ENCODE measurements around the gene CASKIN2. TPM values are rescaled to one million over a fixed set of nuclear protein-coding genes. Genes with fewer than 3 reads are reported as not detected.

Gene CASKIN2, protein sequence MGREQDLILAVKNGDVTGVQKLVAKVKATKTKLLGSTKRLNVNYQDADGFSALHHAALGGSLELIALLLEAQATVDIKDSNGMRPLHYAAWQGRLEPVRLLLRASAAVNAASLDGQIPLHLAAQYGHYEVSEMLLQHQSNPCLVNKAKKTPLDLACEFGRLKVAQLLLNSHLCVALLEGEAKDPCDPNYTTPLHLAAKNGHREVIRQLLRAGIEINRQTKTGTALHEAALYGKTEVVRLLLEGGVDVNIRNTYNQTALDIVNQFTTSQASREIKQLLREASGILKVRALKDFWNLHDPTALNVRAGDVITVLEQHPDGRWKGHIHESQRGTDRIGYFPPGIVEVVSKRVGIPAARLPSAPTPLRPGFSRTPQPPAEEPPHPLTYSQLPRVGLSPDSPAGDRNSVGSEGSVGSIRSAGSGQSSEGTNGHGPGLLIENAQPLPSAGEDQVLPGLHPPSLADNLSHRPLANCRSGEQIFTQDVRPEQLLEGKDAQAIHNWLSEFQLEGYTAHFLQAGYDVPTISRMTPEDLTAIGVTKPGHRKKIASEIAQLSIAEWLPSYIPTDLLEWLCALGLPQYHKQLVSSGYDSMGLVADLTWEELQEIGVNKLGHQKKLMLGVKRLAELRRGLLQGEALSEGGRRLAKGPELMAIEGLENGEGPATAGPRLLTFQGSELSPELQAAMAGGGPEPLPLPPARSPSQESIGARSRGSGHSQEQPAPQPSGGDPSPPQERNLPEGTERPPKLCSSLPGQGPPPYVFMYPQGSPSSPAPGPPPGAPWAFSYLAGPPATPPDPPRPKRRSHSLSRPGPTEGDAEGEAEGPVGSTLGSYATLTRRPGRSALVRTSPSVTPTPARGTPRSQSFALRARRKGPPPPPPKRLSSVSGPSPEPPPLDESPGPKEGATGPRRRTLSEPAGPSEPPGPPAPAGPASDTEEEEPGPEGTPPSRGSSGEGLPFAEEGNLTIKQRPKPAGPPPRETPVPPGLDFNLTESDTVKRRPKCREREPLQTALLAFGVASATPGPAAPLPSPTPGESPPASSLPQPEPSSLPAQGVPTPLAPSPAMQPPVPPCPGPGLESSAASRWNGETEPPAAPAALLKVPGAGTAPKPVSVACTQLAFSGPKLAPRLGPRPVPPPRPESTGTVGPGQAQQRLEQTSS (N-terminal part only)
- total RNA-seq (2021; fragmentation: NEBNext Ultra II Directional; extraction: Animal tissue kit (Norgen Biotek cat#: 25700)): 10 to 100 TPM; 17.5 to 25.3 (median 21.5) TPM
- long read RNA-seq, partial matches to known transcripts: 1 of 1 reads
- long read RNA-seq, other reads (novel, unspliced or antisense): 0 of 1 reads

DNA sequence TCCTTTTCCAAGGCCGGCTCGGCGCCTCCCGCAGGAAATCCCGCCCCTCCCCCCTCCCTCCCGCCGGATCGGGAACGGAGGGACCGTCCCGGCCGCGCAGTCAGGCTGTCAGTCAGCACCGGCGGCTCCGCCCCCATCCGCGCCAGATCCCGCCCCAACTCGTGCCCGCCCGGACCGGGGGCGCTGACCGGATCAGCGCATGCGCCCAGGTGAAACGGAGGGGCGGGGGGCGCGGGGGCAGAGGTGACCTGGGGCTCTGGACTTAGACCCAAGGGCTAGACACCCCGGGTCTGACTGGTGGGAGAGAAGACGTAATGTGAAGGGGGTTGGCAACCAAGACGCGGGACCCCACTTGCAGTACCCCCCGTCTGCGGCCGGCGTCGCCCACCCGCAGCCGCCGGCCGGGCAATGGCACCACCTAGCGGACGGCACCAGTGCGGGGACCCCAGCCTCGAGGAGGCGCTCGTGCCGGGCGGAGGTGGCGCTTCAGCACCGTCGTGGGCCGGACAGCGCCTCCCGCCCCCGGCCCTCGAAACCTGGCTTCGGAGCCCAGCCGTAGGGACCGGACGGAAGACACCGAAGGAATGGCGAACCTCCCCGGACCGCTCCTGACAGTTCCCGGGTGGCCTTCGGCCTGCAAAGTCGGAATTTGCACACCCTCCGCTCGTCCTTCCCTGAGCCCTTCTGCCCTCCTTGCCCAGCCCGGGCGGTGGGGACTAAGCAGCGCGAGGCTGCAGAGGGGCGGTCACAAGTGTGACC, at the start of gene CASKIN2:
TSS of gene CASKIN2 (minus strand) at position 42 of the 759 bp plus-strand sequence. CDS start 1,733 bp downstream, outside the sequence.
- Mint-ChIP-seq H3K36me3 (ENCODE audit: low read depth) (peaks cover 13% of the 10 kb centered on the region), H3K4me1 (ENCODE audit: low read depth) (peaks cover 38% of the 10 kb centered on the region), H3K9me3 (no peaks in the 10 kb centered on the region), H3K4me3 (peak within 1 kb of the TSS; percentile 86), H3K27ac (peak within 1 kb of the TSS; percentile 40; the same call in 1 of the 2 replicates), H3K27me3 (ENCODE audit: insufficient read depth) (peaks cover 1% of the 10 kb centered on the region; the same call in 1 of the 2 replicates)
- DNase-seq: peak; percentile 85
- TF ChIP-seq, protein P1, sequence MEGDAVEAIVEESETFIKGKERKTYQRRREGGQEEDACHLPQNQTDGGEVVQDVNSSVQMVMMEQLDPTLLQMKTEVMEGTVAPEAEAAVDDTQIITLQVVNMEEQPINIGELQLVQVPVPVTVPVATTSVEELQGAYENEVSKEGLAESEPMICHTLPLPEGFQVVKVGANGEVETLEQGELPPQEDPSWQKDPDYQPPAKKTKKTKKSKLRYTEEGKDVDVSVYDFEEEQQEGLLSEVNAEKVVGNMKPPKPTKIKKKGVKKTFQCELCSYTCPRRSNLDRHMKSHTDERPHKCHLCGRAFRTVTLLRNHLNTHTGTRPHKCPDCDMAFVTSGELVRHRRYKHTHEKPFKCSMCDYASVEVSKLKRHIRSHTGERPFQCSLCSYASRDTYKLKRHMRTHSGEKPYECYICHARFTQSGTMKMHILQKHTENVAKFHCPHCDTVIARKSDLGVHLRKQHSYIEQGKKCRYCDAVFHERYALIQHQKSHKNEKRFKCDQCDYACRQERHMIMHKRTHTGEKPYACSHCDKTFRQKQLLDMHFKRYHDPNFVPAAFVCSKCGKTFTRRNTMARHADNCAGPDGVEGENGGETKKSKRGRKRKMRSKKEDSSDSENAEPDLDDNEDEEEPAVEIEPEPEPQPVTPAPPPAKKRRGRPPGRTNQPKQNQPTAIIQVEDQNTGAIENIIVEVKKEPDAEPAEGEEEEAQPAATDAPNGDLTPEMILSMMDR (IDR thresholded peaks at IDR 0.05): peak; percentile 99

DNA sequence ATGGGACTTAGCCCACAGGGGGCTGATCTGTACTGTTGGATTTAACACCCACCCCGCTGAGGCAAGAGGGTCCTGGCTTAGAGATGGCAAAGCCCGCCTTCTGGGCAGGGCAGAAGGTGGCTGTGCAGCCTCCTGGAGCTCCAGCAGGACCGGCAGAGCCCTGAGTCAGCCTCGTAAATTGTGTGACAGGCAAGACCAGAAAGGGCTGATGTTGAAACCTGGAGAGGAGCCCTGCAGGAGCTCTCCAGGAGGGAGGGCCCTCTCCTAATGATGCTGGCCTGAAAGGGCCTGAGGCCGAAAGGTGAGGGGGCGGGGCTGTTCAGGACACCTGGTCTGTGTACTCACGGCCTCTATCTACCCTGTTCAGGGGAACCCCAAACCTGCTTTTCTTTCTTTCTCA, 49.7 kb upstream of the CASKIN2 start:
- no peaks in the 10 kb centered on the region for H3K9me3 Mint-ChIP-seq
- no peak overlapping the region for H3K4me3 Mint-ChIP-seq
- TF ChIP-seq, protein P1 (IDR thresholded peaks at IDR 0.05): no peak
- H3K4me1 Mint-ChIP-seq (ENCODE audit: low read depth): peaks cover 10% of the 10 kb centered on the region
- no peak overlapping the region for H3K27ac Mint-ChIP-seq
- no peaks in the 10 kb centered on the region for H3K36me3 Mint-ChIP-seq (ENCODE audit: low read depth)
- peak; percentile 45 for DNase-seq
- H3K27me3 Mint-ChIP-seq (ENCODE audit: insufficient read depth): peaks cover 21% of the 10 kb centered on the region

DNA sequence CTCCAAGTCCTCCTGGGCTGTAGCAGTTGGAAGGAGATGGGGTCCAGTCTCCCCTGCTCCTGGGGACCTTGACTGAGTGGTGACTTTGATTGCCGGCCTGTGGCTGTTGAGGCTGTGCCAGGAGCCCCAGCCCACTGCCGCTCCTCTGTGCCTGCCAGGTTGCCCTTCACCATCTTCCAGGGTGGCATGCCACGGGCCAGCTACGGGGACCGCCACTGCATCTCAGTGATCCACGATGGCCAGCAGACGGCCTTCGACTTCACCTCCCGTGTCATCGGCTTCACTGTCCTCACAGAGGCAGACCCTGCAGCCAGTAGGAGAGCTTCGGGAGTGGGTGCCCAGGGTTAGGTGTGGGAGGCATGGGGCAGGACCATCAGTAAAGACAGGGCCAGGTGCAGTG, 48.9 kb upstream of the CASKIN2 start:
- H3K27ac Mint-ChIP-seq: no peak overlapping the region

DNA sequence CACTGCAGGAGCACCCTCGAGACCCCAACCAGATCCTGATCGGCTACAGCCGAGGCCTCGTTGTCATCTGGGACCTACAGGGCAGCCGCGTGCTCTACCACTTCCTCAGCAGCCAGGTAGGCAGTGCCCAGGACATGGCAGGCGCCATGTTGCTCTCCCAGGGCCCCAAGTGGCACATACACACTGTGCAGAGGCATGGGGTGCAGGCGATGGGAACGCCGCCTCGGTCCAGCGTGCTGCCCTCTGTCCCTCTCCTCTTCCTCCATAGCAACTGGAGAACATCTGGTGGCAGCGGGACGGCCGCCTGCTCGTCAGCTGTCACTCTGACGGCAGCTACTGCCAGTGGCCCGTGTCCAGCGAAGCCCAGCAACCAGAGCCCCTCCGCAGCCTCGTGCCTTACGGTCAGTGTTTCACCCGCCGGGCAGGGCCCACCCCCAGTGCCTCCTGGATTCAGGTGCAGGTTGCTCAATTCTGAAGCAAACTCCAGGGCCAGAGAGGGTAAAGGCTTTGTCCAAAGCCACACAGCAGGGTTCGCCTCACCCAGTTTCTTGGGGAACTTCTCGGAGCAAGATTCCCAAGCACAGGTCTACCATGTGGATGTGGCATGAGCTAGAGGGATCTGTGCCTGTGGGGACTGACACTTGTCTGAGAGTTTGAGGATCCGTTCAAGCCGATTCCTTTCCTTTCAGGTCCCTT, 47.9 kb upstream of the CASKIN2 start:
- H3K27ac Mint-ChIP-seq: no peak overlapping the region
- peaks cover 17% of the 10 kb centered on the region for H3K27me3 Mint-ChIP-seq (ENCODE audit: insufficient read depth)
- H3K4me3 Mint-ChIP-seq: no peak overlapping the region
- H3K9me3 Mint-ChIP-seq: no peaks in the 10 kb centered on the region
- H3K36me3 Mint-ChIP-seq (ENCODE audit: low read depth): no peaks in the 10 kb centered on the region
- TF ChIP-seq, protein P1 (IDR thresholded peaks at IDR 0.05): no peak
- H3K4me1 Mint-ChIP-seq (ENCODE audit: low read depth): peaks cover 10% of the 10 kb centered on the region
- DNase-seq: no peak

More for the DNA sequence above, 48.9 kb upstream of the CASKIN2 start:
- H3K9me3 Mint-ChIP-seq: no peaks in the 10 kb centered on the region
- H3K4me1 Mint-ChIP-seq (ENCODE audit: low read depth): peaks cover 10% of the 10 kb centered on the region
- peaks cover 21% of the 10 kb centered on the region for H3K27me3 Mint-ChIP-seq (ENCODE audit: insufficient read depth)
- TF ChIP-seq, protein P1 (IDR thresholded peaks at IDR 0.05): no peak
- DNase-seq: no peak
- no peaks in the 10 kb centered on the region for H3K36me3 Mint-ChIP-seq (ENCODE audit: low read depth)
- H3K4me3 Mint-ChIP-seq: no peak overlapping the region

Data from HFFc6 (cell line).